ENCODE measurements around the gene RBFOX2.

Gene RBFOX2

DNA sequence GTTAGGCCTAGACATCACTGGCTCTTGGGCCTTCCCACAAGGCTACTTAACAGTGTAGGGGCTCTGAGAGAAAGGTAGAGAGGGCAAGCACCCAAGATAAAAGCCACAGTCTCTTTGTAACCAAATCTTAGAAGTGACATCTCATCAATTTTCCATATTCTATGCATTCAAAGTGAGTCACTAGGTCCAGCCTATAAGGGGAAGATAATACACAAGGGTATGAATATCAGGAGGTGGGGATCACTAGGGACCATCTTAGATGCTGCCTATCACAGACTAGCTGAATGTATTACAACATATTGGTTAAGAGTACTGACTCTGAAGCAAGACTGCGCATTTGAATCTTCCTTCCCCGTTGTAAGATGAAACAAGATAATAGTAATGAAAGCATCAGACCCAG, 144.1 kb downstream of the RBFOX2 start:
- ChIA-PET POLR2A (no interaction called here), CTCF (no interaction called here)
- DNase-seq (ENCODE audit: extremely low spot score): no peak
- TF ChIP-seq, protein P1, sequence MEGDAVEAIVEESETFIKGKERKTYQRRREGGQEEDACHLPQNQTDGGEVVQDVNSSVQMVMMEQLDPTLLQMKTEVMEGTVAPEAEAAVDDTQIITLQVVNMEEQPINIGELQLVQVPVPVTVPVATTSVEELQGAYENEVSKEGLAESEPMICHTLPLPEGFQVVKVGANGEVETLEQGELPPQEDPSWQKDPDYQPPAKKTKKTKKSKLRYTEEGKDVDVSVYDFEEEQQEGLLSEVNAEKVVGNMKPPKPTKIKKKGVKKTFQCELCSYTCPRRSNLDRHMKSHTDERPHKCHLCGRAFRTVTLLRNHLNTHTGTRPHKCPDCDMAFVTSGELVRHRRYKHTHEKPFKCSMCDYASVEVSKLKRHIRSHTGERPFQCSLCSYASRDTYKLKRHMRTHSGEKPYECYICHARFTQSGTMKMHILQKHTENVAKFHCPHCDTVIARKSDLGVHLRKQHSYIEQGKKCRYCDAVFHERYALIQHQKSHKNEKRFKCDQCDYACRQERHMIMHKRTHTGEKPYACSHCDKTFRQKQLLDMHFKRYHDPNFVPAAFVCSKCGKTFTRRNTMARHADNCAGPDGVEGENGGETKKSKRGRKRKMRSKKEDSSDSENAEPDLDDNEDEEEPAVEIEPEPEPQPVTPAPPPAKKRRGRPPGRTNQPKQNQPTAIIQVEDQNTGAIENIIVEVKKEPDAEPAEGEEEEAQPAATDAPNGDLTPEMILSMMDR (IDR thresholded peaks at IDR 0.05; ENCODE audit: control extremely low read depth, extremely low read depth, low read depth, missing control alignments): no peak

DNA sequence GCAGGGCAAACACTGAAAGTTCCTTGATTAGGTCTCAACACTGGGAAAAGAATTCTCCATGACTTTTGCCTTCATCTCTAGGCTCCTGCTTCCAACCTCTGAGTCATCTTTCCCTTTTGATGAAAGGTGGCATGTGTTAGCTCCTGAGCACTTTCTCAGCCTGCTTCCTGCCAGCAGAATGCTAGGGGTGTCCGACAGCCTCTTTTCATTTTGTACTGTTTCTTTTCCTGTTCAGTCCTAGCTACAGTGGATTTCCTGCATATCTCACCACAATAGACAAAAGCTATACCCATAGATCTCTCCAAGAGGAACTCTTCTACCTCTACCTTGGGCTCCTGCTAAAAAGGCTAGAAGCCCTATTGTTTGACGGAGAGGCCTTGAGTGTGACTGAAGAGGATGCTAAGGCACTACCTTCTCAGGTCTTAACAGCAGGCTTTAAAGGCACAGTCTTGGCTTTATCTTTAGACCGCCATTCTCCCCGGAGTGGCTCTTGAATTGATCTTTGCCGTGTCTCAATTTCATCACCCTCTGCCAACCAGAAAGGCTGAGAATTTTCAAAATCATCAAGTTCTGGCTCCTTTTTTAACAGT, 145.5 kb downstream of the RBFOX2 start:
- POLR2A ChIA-PET: no interaction called here
- TF ChIP-seq, protein P1 (IDR thresholded peaks at IDR 0.05; ENCODE audit: control extremely low read depth, extremely low read depth, low read depth, missing control alignments): no peak
- CTCF ChIA-PET: interaction anchor here (1.0 kb wide), 1 partner anchor 14 kb away, joined by 3 read pairs; no protein-coding TSS in a partner anchor
- DNase-seq (ENCODE audit: extremely low spot score): no peak

DNA sequence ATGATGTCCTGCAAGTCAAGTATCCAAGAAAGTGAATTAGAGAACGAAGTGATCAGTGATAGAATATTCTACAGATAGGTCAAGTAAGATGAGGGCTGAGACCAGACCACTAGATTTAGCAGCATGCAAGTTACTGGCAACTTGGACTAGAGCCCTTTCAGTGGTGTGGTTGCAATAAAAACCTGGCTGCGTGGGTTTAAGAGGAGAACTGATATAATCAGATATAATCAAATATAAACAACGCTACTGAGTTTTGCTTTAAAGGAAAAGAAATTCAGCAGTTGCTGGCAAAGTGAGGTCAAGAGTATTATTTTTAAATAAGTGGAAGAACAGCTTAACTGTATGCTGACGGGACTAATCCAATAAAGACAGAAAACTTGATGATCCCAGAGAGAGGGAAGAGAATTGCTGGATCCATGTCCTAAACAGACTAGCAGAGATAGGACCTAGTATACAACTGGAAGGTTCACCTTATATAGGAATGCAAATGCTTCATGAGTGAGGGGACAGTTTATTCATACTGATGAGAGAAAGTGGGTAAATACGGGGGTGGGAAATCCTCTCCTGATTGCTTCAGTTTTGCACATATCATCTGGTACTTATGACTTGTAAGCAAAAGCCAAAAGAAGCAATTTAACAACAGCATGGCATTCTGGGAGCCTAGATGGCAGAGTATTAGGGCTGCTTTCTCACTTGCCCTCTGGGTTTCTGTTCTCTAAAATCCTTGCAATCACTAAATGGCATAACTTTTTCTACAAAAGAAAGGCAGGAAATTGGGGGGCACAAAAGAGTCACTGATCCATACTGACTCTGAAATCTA, 146.2 kb downstream of the RBFOX2 start:
- POLR2A ChIA-PET: no interaction called here
- CTCF ChIA-PET: interaction anchor here (1.0 kb wide), 1 partner anchor 13 kb away, joined by 3 read pairs; no protein-coding TSS in a partner anchor

DNA sequence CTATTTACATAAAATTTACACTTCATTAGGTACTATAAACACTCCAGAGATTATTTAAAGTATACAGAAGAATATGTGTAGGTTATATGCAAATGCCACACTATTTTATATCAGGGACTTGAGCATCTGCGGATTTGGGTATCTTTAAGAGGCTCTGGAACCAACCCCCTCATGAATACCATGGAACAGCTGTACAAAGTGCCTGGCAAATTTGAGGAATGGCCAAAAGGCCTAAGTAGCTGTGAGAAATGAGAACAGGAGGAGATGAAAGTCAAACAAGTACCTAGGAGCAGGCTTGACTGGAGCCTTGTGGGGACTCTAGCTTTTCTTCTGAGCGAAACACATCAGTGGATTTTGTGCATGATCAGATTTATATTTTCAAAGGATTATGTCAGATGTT, 149.3 kb downstream of the RBFOX2 start:
- ChIA-PET POLR2A (no interaction called here), CTCF (interaction anchor here (1.4 to 4.8 kb wide), 2 partner anchors 15 to 32 kb away, joined by 3 to 12 read pairs; no protein-coding TSS in a partner anchor)
- no peak for DNase-seq (ENCODE audit: extremely low spot score)
- TF ChIP-seq, protein P1 (IDR thresholded peaks at IDR 0.05; ENCODE audit: control extremely low read depth, extremely low read depth, low read depth, missing control alignments): no peak

More for the DNA sequence above, 146.2 kb downstream of the RBFOX2 start:
- TF ChIP-seq, protein P1 (IDR thresholded peaks at IDR 0.05; ENCODE audit: control extremely low read depth, extremely low read depth, low read depth, missing control alignments): no peak
- no peak for DNase-seq (ENCODE audit: extremely low spot score)

DNA sequence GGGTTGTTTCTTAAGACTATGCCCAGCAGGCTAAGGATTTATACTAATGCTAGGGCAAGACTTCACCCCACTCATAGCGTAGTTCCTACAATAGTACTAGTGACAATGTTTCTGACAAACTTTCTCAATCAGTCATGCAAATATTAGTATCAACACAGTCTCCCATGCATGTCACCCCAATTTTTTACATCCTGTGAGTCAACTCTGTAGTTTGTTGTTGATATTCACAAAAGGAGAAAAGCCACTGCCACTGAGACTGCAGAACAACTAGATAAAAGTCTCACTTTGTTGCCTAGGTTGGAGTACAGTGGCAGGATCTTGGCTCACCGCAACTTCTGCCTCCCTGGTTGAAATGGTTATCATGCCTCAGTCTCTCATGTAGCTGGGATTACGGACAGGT, 155.2 kb downstream of the RBFOX2 start:
- POLR2A ChIA-PET: no interaction called here
- DNase-seq (ENCODE audit: extremely low spot score): peak; percentile 13
- CTCF ChIA-PET: no interaction called here
- TF ChIP-seq, protein P1 (IDR thresholded peaks at IDR 0.05; ENCODE audit: control extremely low read depth, extremely low read depth, low read depth, missing control alignments): no peak

DNA sequence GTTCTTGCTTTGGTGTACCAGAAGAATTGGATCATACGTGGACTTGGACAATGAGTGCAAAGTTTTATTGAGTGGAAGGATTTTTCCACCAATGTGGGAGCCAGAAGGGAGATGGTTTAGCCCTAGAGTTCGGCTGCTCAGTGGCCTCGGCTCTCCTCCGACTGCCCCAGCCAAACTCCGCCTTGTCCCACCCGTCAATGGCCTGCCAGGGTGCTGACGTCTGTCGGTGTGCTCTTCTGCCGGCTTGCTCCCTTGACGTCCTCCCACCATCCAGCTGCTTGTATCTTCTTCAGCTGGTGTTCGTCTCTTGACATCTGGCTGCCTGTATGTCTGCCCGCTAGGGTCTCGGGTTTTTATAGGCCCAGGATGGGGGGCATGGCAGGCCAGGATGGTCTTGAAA, 156.2 kb downstream of the RBFOX2 start:
- DNase-seq (ENCODE audit: extremely low spot score): no peak
- ChIA-PET CTCF (interaction anchor here (1.0 kb wide), 1 partner anchor 42 kb away, joined by 3 read pairs; no protein-coding TSS in a partner anchor), POLR2A (no interaction called here)
- TF ChIP-seq, protein P1 (IDR thresholded peaks at IDR 0.05; ENCODE audit: control extremely low read depth, extremely low read depth, low read depth, missing control alignments): no peak
